ENCODE results near the gene GNPDA2. TPM values are rescaled to one million over a fixed set of nuclear protein-coding genes. Genes with fewer than 3 reads are reported as not detected.

GNPDA2 gene
- total RNA-seq, 5 donors from 2014 or later (not counting 1 experiment from before 2014, with no cell fraction given) = 8.3 to 13.1 (median 10.9) TPM

DNA sequence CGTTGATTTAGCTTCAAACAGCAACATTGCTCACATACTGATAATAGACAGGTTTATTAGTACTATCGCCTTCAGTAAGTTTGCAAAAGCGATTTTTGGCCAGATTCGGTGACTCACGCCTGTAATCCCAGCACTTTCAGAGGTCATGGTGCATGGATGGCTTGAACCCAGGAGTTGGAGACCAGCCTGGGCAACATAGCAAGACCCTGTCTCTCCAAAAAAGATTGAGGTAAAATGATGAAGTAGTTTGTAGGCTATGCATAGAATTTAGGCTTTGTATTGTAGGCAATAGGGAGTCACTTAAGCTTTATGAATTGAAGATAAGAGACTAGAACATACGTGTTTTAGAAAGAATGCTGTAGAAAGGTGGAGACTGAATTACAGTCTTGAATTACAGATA is 1.1 kb upstream of the GNPDA2 start:
- 96% methylated on average over 3 of the region's 6 CpGs for WGBS (ENCODE audit: insufficient coverage)
- H3K27me3 ChIP-seq (replicated peaks in 1 of 2; ENCODE audit: control insufficient read depth in 2 of 2, extremely low read depth in 1 of 2, insufficient read depth in 2 of 2, low read length in 1 of 2) = no peaks in the 10 kb centered on the region
- Mint-ChIP-seq H3K4me1 (peaks cover 38 to 43% (median 41%) of the 10 kb centered on the region in 3 donors), H3K27ac (peak overlapping the region in 1 of 2 donors; percentile 90), H3K9me3 (no peaks in the 10 kb centered on the region), H3K27me3 (peaks cover under 1 to 1% of the 10 kb centered on the region in 2 donors), H3K4me3 (peak overlapping the region; percentile 85 to 95 (median 86)), H3K36me3 (no peaks in the 10 kb centered on the region)
- H3K36me3 ChIP-seq (ENCODE audit: control insufficient read depth in 2 of 2, extremely low read depth in 1 of 2, insufficient read depth in 1 of 2, low read length in 1 of 2) = no peaks in the 10 kb centered on the region
- no peaks in the 10 kb centered on the region for H3K9me3 ChIP-seq
- no peak for ATAC-seq (replicated peaks in 1 of 4)
- H3K27ac ChIP-seq (ENCODE audit: low read length) = no peak overlapping the region
- peaks cover 9 to 14% of the 10 kb centered on the region in 2 experiments for H3K4me1 ChIP-seq (ENCODE audit: control insufficient read depth in 1 of 2, extremely low read depth in 1 of 2, insufficient read depth in 2 of 2, low read length in 2 of 2)
- no peak for DNase-seq
- CTCF ChIA-PET = interaction anchor here in 1 of 2 donors (1.0 to 1.2 kb wide), 3 partner anchors 32 to 52 kb away, joined by 3 to 5 read pairs (median 3); partner anchors contain the start of gene GUF1
- POLR2A ChIA-PET = interaction anchor here (0.6 to 1.2 kb wide), 4 partner anchors 18 to 50 kb away, joined by 3 to 4 read pairs (median 4); partner anchors contain the start of gene GUF1 (in 1 of the 2)
- no peak overlapping the region for H3K4me3 ChIP-seq (ENCODE audit: control insufficient read depth in 1 of 2, extremely low read depth in 1 of 2, low read length in 1 of 2)

DNA sequence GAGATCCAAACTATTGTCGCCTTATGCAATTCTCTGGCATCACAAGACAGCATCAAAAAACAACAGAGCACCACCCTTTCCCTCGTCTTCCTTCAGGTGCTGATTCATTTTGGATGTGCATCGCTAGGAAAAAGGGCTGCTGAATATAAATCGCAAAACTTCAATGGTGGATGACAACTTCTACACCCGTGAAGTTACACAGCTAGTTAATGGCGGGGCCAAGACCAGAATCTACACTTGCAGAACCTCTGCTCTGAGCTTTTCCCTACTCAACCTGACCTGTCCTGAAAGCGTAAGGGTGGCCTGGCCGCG is 674 bp downstream of the GNPDA2 start:
- Histone ChIP-seq H3K9me3 (no peaks in the 10 kb centered on the region), H3K27me3 (replicated peaks in 1 of 2; ENCODE audit: control insufficient read depth in 2 of 2, extremely low read depth in 1 of 2, insufficient read depth in 2 of 2, low read length in 1 of 2) (no peaks in the 10 kb centered on the region), H3K4me3 (ENCODE audit: control insufficient read depth in 1 of 2, extremely low read depth in 1 of 2, low read length in 1 of 2) (peak overlapping the region; percentile 74 to 92), H3K4me1 (ENCODE audit: control insufficient read depth in 1 of 2, extremely low read depth in 1 of 2, insufficient read depth in 2 of 2, low read length in 2 of 2) (peaks cover 9 to 14% of the 10 kb centered on the region in 2 experiments), H3K27ac (ENCODE audit: low read length) (peak overlapping the region; percentile 48), H3K36me3 (ENCODE audit: control insufficient read depth in 2 of 2, extremely low read depth in 1 of 2, insufficient read depth in 1 of 2, low read length in 1 of 2) (no peaks in the 10 kb centered on the region)
- WGBS (ENCODE audit: insufficient coverage) = 5% methylated on average over 6 of the region's 9 CpGs
- ChIA-PET CTCF (interaction anchor here in 1 of 2 donors (1.5 kb wide), 1 partner anchor 48 kb away, joined by 7 read pairs; the partner anchor contains the start of gene GUF1), POLR2A (interaction anchor here (0.6 to 1.2 kb wide), 2 partner anchors 44 to 48 kb away, joined by 4 to 5 read pairs; no protein-coding TSS in a partner anchor)
- Mint-ChIP-seq H3K9me3 (no peaks in the 10 kb centered on the region), H3K27ac (peak overlapping the region; percentile 89 to 90), H3K4me1 (peaks cover 49 to 54% (median 51%) of the 10 kb centered on the region in 3 donors), H3K4me3 (peak overlapping the region; percentile 85 to 95 (median 86)), H3K36me3 (peaks cover 3% of the 10 kb centered on the region), H3K27me3 (no peaks in the 10 kb centered on the region)
- ATAC-seq (replicated peaks in 1 of 4) (peak in 3 of 4 experiments; percentile 34 to 39 (median 39)), DNase-seq (no peak)

DNA sequence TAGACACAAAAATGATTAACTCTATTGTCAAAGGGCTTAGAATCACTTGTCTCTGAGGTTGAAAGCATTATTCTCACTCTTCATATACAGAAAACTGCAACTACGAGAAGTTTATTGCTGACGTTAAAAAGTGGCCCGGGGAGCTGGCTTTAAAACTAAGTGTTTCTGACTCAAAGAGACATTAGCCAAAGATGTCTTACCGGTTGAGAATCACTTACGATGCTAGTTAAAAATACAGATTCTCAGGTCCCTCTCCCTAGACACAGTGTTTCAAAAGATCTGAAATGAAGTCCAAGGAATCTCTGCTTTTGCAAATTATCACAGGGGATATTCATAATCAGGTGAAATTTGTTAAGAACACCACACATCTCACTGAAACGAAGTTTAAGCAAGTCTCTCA is 1.2 kb downstream of the GNPDA2 start:
- ChIA-PET POLR2A (interaction anchor here in 1 of 2 donors (0.6 kb wide), 1 partner anchor 44 kb away, joined by 5 read pairs; no protein-coding TSS in a partner anchor), CTCF (interaction anchor here (0.6 to 1.5 kb wide), 2 partner anchors 47 to 100 kb away, joined by 3 to 7 read pairs; partner anchors contain the start of gene GUF1 (in 1 of the 2))
- no peak for ATAC-seq (replicated peaks in 1 of 4)
- WGBS (ENCODE audit: insufficient coverage) = 68% methylated on average over 3 of the region's 6 CpGs
- Mint-ChIP-seq H3K36me3 (peaks cover 3% of the 10 kb centered on the region), H3K9me3 (no peaks in the 10 kb centered on the region), H3K4me3 (peak overlapping the region; percentile 85 to 95 (median 86)), H3K27me3 (no peaks in the 10 kb centered on the region), H3K27ac (peak overlapping the region in 1 of 2 donors; percentile 90), H3K4me1 (peaks cover 53 to 59% (median 54%) of the 10 kb centered on the region in 3 donors)
- Histone ChIP-seq H3K9me3 (no peaks in the 10 kb centered on the region), H3K27me3 (replicated peaks in 1 of 2; ENCODE audit: control insufficient read depth in 2 of 2, extremely low read depth in 1 of 2, insufficient read depth in 2 of 2, low read length in 1 of 2) (no peaks in the 10 kb centered on the region), H3K27ac (ENCODE audit: low read length) (no peak overlapping the region), H3K4me1 (ENCODE audit: control insufficient read depth in 1 of 2, extremely low read depth in 1 of 2, insufficient read depth in 2 of 2, low read length in 2 of 2) (peaks cover 9 to 14% of the 10 kb centered on the region in 2 experiments), H3K36me3 (ENCODE audit: control insufficient read depth in 2 of 2, extremely low read depth in 1 of 2, insufficient read depth in 1 of 2, low read length in 1 of 2) (no peaks in the 10 kb centered on the region), H3K4me3 (ENCODE audit: control insufficient read depth in 1 of 2, extremely low read depth in 1 of 2, low read length in 1 of 2) (peak overlapping the region in 1 of 2 donors; percentile 74)
- DNase-seq = no peak

DNA sequence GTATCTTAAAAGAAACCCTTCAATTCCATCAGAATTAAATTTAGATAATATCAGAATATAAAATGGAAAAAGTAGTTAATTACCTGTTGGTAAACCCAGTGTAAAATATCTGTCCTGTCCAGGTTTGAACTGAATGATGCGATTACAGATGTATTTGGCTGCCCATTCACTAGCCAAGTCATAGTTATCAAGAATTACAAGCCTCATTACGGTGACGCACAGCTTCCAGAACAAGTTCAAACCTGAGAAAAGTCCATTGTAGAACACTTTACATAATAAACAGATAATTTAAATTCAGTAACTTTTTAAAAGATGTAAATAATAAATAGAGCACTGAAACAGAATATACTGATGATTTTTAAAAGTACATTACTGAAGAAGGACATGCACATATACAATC is 4.4 kb downstream of the GNPDA2 start:
- Mint-ChIP-seq H3K9me3 (no peaks in the 10 kb centered on the region), H3K4me1 (peaks cover 60 to 67% (median 64%) of the 10 kb centered on the region in 3 donors), H3K4me3 (no peak overlapping the region), H3K27ac (no peak overlapping the region), H3K36me3 (peaks cover 3% of the 10 kb centered on the region), H3K27me3 (no peaks in the 10 kb centered on the region)
- no peak overlapping the region for H3K4me3 ChIP-seq (ENCODE audit: control insufficient read depth in 1 of 2, extremely low read depth in 1 of 2, low read length in 1 of 2)
- no peaks in the 10 kb centered on the region for H3K9me3 ChIP-seq
- ChIA-PET CTCF (no interaction called here), POLR2A (no interaction called here)
- no peaks in the 10 kb centered on the region for H3K27me3 ChIP-seq (replicated peaks in 1 of 2; ENCODE audit: control insufficient read depth in 2 of 2, extremely low read depth in 1 of 2, insufficient read depth in 2 of 2, low read length in 1 of 2)
- no peak for ATAC-seq (replicated peaks in 1 of 4)
- WGBS (ENCODE audit: insufficient coverage) = no CpG with 5 or more reads among the region's 3 CpGs
- peaks cover 7 to 11% of the 10 kb centered on the region in 2 experiments for H3K4me1 ChIP-seq (ENCODE audit: control insufficient read depth in 1 of 2, extremely low read depth in 1 of 2, insufficient read depth in 2 of 2, low read length in 2 of 2)
- H3K27ac ChIP-seq (ENCODE audit: low read length) = no peak overlapping the region
- DNase-seq = no peak
- H3K36me3 ChIP-seq (ENCODE audit: control insufficient read depth in 2 of 2, extremely low read depth in 1 of 2, insufficient read depth in 1 of 2, low read length in 1 of 2) = no peaks in the 10 kb centered on the region

DNA sequence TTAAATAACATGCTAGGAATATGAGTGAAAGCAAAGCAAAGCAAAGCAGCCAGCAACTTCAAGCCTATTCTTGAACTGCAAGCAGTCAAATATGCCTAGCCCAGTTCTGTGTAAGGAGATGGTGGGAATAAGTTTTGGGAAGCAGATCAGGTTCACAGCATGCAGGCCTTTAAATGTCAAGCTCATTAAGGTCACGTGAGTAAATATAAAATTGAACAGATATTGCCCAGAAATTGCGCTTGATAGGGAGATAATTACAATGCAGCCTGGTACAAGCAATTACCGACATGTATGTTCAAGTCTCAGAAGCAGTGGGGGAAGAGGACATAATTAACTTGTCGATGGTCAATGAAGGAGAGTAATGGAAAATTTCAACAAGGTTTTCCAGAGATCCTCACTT is 6.0 kb downstream of the GNPDA2 start:
- Mint-ChIP-seq H3K4me1 (peaks cover 52 to 58% (median 56%) of the 10 kb centered on the region in 3 donors), H3K27me3 (no peaks in the 10 kb centered on the region), H3K9me3 (no peaks in the 10 kb centered on the region), H3K36me3 (peaks cover 3% of the 10 kb centered on the region), H3K4me3 (no peak overlapping the region), H3K27ac (no peak overlapping the region)
- CTCF ChIA-PET = no interaction called here
- DNase-seq = no peak
- H3K4me3 ChIP-seq (ENCODE audit: control insufficient read depth in 1 of 2, extremely low read depth in 1 of 2, low read length in 1 of 2) = no peak overlapping the region
- ATAC-seq (replicated peaks in 1 of 4) = no peak
- POLR2A ChIA-PET = no interaction called here
- H3K4me1 ChIP-seq (ENCODE audit: control insufficient read depth in 1 of 2, extremely low read depth in 1 of 2, insufficient read depth in 2 of 2, low read length in 2 of 2) = peaks cover 3 to 7% of the 10 kb centered on the region in 2 experiments
- no peaks in the 10 kb centered on the region for H3K9me3 ChIP-seq
- H3K27me3 ChIP-seq (replicated peaks in 1 of 2; ENCODE audit: control insufficient read depth in 2 of 2, extremely low read depth in 1 of 2, insufficient read depth in 2 of 2, low read length in 1 of 2) = no peaks in the 10 kb centered on the region
- H3K36me3 ChIP-seq (ENCODE audit: control insufficient read depth in 2 of 2, extremely low read depth in 1 of 2, insufficient read depth in 1 of 2, low read length in 1 of 2) = no peaks in the 10 kb centered on the region
- WGBS (ENCODE audit: insufficient coverage) = 94% methylated on average over 3 of the region's 4 CpGs
- no peak overlapping the region for H3K27ac ChIP-seq (ENCODE audit: low read length)

DNA sequence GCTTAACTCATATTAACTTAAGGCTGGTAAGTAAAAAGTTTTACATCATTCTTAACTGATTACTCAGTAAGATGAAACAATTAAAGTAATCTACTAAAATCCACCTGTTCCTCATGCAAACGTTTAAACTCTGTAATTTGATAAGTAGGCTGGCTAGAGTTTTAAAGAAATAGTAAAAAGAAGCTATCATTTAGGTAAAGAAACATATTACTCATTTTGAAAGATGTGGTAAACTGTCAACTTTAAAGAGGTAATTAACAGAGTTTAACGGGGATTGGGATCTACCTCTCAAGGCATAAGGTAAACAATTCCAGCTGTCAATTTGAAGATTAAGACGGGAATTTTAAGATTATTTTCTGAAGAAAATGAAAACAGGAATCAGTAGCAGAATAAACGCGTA is 9.8 kb downstream of the GNPDA2 start:
- no CpG with 5 or more reads among the region's 5 CpGs for WGBS (ENCODE audit: insufficient coverage)
- no peaks in the 10 kb centered on the region for H3K9me3 Mint-ChIP-seq
- no peak overlapping the region for H3K4me3 Mint-ChIP-seq
- no peak overlapping the region for H3K27ac Mint-ChIP-seq
- H3K4me1 Mint-ChIP-seq = peaks cover 24 to 32% (median 28%) of the 10 kb centered on the region in 3 donors
- ChIA-PET CTCF (interaction anchor here in 1 of 2 donors (0.9 kb wide), 2 partner anchors 12 to 34 kb away, joined by 3 to 4 read pairs; no protein-coding TSS in a partner anchor), POLR2A (interaction anchor here in 1 of 2 donors (0.6 to 1.7 kb wide), 2 partner anchors 34 to 38 kb away, joined by 5 to 9 read pairs; partner anchors contain the start of gene GUF1)
- DNase-seq (no peak), ATAC-seq (replicated peaks in 1 of 4) (no peak)
- no peaks in the 10 kb centered on the region for H3K27me3 Mint-ChIP-seq
- H3K36me3 ChIP-seq (ENCODE audit: control insufficient read depth in 2 of 2, extremely low read depth in 1 of 2, insufficient read depth in 1 of 2, low read length in 1 of 2) = peaks cover 0 to 4% of the 10 kb centered on the region in 2 donors
- H3K27me3 ChIP-seq (replicated peaks in 1 of 2; ENCODE audit: control insufficient read depth in 2 of 2, extremely low read depth in 1 of 2, insufficient read depth in 2 of 2, low read length in 1 of 2) = no peaks in the 10 kb centered on the region
- peaks cover 18% of the 10 kb centered on the region for H3K36me3 Mint-ChIP-seq
- no peak overlapping the region for H3K27ac ChIP-seq (ENCODE audit: low read length)
- H3K4me3 ChIP-seq (ENCODE audit: control insufficient read depth in 1 of 2, extremely low read depth in 1 of 2, low read length in 1 of 2) = no peak overlapping the region
- no peaks in the 10 kb centered on the region for H3K9me3 ChIP-seq
- no peaks in the 10 kb centered on the region for H3K4me1 ChIP-seq (ENCODE audit: control insufficient read depth in 1 of 2, extremely low read depth in 1 of 2, insufficient read depth in 2 of 2, low read length in 2 of 2)

All from T-cell (primary cell).